Epithelial cell of esophagus (primary cell): ENCODE measurements around the gene REPS2.

Experiments used
- DNase-seq: peaks from one replicate; pipeline ENCODE4 v3.0.0; 2010; ENCODE audit warnings: low read depth
- H3K4me3 ChIP-seq: 2 replicates; pipeline ENCODE4 v1.5.1; 2011; ENCODE audit warnings: mild to moderate bottlenecking, low read length, control low read depth
- CTCF ChIP-seq: IDR thresholded peaks from 2 replicates; pipeline ENCODE4 v1.5.1; 2011; ENCODE audit warnings: low read depth, mild to moderate bottlenecking, low read length, control low read depth, inconsistent platforms; ENCODE audit not compliant: insufficient read depth; ENCODE audit errors: missing control alignments

REPS2 gene

GRCh38 chrX:17075004-17075403 is 128.5 kb downstream of the REPS2 start:
- TF ChIP-seq CTCF: no peak
- DNase-seq: peak; percentile 40
- no peak overlapping the region for H3K4me3 ChIP-seq

- no peak for TF ChIP-seq CTCF
- no peak overlapping the region for H3K4me3 ChIP-seq
- DNase-seq: no peak
Observed at GRCh38 chrX:17077361-17077760, 130.9 kb downstream of the REPS2 start.

GRCh38 chrX:17078031-17078720 is 131.7 kb downstream of the REPS2 start:
- H3K4me3 ChIP-seq: no peak overlapping the region
- no peak for TF ChIP-seq CTCF
- peak; percentile 6 for DNase-seq

GRCh38 chrX:17081511-17081910 is 135.1 kb downstream of the REPS2 start:
- no peak for TF ChIP-seq CTCF
- H3K4me3 ChIP-seq: no peak overlapping the region
- DNase-seq: no peak

GRCh38 chrX:17081968-17082367 is 135.5 kb downstream of the REPS2 start:
- no peak for DNase-seq
- TF ChIP-seq CTCF: no peak
- H3K4me3 ChIP-seq: no peak overlapping the region

- no peak overlapping the region for H3K4me3 ChIP-seq
- peak; percentile 35 for TF ChIP-seq CTCF
- DNase-seq: peak; percentile 41
Observed at GRCh38 chrX:17082831-17083230, 136.4 kb downstream of the REPS2 start.

GRCh38 chrX:17086317-17086716 is 139.9 kb downstream of the REPS2 start:
- DNase-seq: no peak
- TF ChIP-seq CTCF: no peak
- H3K4me3 ChIP-seq: no peak overlapping the region
